Right ventricle myocardium inferior (tissue), 1 donor: Measurements from ENCODE around the gene FCRL5. TPM values are rescaled to one million over a fixed set of nuclear protein-coding genes. Genes with fewer than 3 reads are reported as not detected.

Experiments
- ATAC-seq: fragments of 200-7000 bp; cut with Tn5 transposase; one replicate; pipeline ENCODE4 v1.9.1; 2020; ENCODE audit warnings: mild to moderate bottlenecking, moderate library complexity
- DNase-seq: peaks from one replicate; pipeline ENCODE4 v3.0.0; 2021; ENCODE audit errors: missing footprints
- intact Hi-C: fragments of 100-400 bp; cut with DNase I; formaldehyde crosslinking; loops from one replicate; pipeline ENCODE4 v1.11.0; 2022
- total RNA-seq: library from RNA; stranded (reverse); fragmentation: NEBNext Ultra II Directional; extraction: Animal tissue kit (Norgen Biotek cat#: 25700); gene quantifications from one replicate; pipeline ENCODE4 v1.2.1, GENCODE V29; 2021
- donor health status: DM: no; HTN: yes; CAD: no; lungs with severe emphysema.

FCRL5 gene
- total RNA-seq, 1 donor from 2014 or later: not detected

- no peak for ATAC-seq
- intact Hi-C loops: no loop called here
- no peak for DNase-seq
These were observed 82.3 kb downstream of the FCRL5 start for GRCh38 chr1:157469752-157470675.

GRCh38 chr1:157469300-157469699, 83.0 kb downstream of the FCRL5 start:
- ATAC-seq (no peak), DNase-seq (no peak)
- intact Hi-C loops: no loop called here

DNA sequence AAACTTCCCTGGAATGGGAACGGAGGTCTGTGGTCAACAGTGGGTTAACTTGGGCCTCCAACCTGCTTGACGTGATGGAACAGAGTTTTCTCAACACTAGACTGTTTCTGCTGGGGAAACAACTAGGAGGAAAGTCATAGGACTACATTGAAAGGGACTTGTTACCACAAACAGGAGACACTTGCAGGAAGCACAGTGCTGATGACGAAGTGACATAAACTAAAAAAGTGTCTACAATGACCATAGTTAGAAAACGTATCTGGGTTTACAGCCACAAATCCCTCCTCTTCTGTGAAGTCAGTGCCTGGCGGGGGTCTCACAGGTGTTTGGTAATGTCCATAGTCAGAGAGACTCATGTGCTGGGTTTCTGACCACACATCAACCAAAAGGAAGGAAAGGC, 86.3 kb downstream of the FCRL5 start:
- DNase-seq (no peak), ATAC-seq (no peak)

More for the DNA sequence above, 86.3 kb downstream of the FCRL5 start:
- intact Hi-C loops: no loop called here

Other genes starting within 250 kb of the FCRL5 start
- not detected for gene FCRL4, start 45.6 kb upstream of the FCRL5 start, total RNA-seq
- 0.24 TPM for gene FCRL3, start 148.3 kb upstream of the FCRL5 start, total RNA-seq
- gene FCRL2, start 224.6 kb upstream of the FCRL5 start, total RNA-seq: not detected